H1 (cell line): ENCODE measurements around the gene MATK. TPM values are rescaled to one million over a fixed set of nuclear protein-coding genes. Genes with fewer than 3 reads are reported as not detected.

ENCODE experiments used
- CTCF ChIA-PET: fragments of 300-600 bp; sonication (Branson Sonifier 250); formaldehyde crosslinking; loops from one replicate; lab custom pipeline; 2021; ENCODE audit not compliant: partially characterized antibody; lab: Charles Lee
- POLR2A ChIA-PET: fragments of 300-600 bp; sonication (Branson Sonifier 250); formaldehyde crosslinking; loops from one replicate; lab custom pipeline; 2021; ENCODE audit warnings: inconsistent platforms; ENCODE audit not compliant: partially characterized antibody; lab: Charles Lee
- DNase-seq, 2 experiments: peaks; one replicate each; pipeline versions ENCODE4 v3.0.0 to v3.0.0-alpha.2; 2010 to 2022; ENCODE audit warnings: low spot score in 2 of 2, low read depth in 1 of 2, mixed read lengths in 1 of 2
- FAIRE-seq: peaks from 2 replicates; lab custom pipeline; 2011; peaks lifted over from hg19 to GRCh38; lab: Jason Lieb, UNC
- H2AFZ ChIP-seq: 2 replicates; pipeline ENCODE4 v1.8.1; 2012; ENCODE audit warnings: low read length, inconsistent platforms
- H2AK5ac ChIP-seq: 2 replicates; pipeline ENCODE4 v1.6.1; 2013; ENCODE audit warnings: low read depth, low read length
- H2BK120ac ChIP-seq: replicated peaks from 2 replicates; pipeline ENCODE3; 2013; ENCODE audit warnings: low read depth, low read length, inconsistent platforms
- H2BK12ac ChIP-seq: 2 replicates; pipeline ENCODE4 v1.6.1; 2013; ENCODE audit warnings: low read depth, low read length
- H2BK15ac ChIP-seq: 2 replicates; pipeline ENCODE4 v1.6.1; 2013; ENCODE audit warnings: low read length
- H2BK20ac ChIP-seq: 2 replicates; pipeline ENCODE4 v1.6.1; 2013; ENCODE audit warnings: low read length
- H2BK5ac ChIP-seq: 2 replicates; pipeline ENCODE4 v1.6.1; 2013; ENCODE audit warnings: low read depth, low read length
- H3K14ac ChIP-seq: 2 replicates; pipeline ENCODE4 v1.6.1; 2013; ENCODE audit warnings: inconsistent platforms; ENCODE audit not compliant: insufficient read length
- H3K18ac ChIP-seq: 2 replicates; pipeline ENCODE4 v1.6.1; 2013; ENCODE audit warnings: low read length; ENCODE audit errors: extremely low read depth
- H3K23ac ChIP-seq: 2 replicates; pipeline ENCODE4 v1.6.1; 2013; ENCODE audit warnings: inconsistent platforms; ENCODE audit not compliant: insufficient read length
- H3K23me2 ChIP-seq: 2 replicates; pipeline ENCODE4 v1.6.1; 2013; ENCODE audit warnings: low read depth, low read length
- H3K27ac ChIP-seq: 2 replicates; pipeline ENCODE4 v1.6.1; 2011; ENCODE audit warnings: low read depth, low read length, inconsistent platforms
- H3K27me3 ChIP-seq, 4 experiments: replicated peaks in 1 of 4; 1 replicate in 1 of 4; 2 replicates in 3 of 4; pipeline versions ENCODE4 v1.6.1 to v1.8.1; 2011 to 2013; ENCODE audit warnings: low read length in 3 of 4, mild to moderate bottlenecking in 3 of 4, inconsistent platforms in 2 of 4, mixed read lengths in 2 of 4, moderate library complexity in 1 of 4; ENCODE audit not compliant: control insufficient read depth in 3 of 4, insufficient read depth in 3 of 4; ENCODE audit errors: extremely low read depth in 1 of 4
- H3K36me3 ChIP-seq, 4 experiments: 2 replicates each; pipeline versions ENCODE4 v1.6.1 to v1.8.1; 2011 to 2013; ENCODE audit warnings: mild to moderate bottlenecking in 4 of 4, low read length in 3 of 4, moderate library complexity in 2 of 4, control low read depth in 1 of 4, inconsistent platforms in 1 of 4; ENCODE audit not compliant: insufficient read depth in 4 of 4, control insufficient read depth in 2 of 4
- H3K4ac ChIP-seq: replicated peaks from 2 replicates; pipeline ENCODE3; 2013; ENCODE audit warnings: low read length, low read depth, mixed read lengths, inconsistent platforms; ENCODE audit not compliant: insufficient read length
- H3K4me1 ChIP-seq, 4 experiments: replicated peaks in 1 of 4; 1 replicate in 1 of 4; 2 replicates in 3 of 4; pipeline versions ENCODE4 v1.6.1 to v1.8.1; 2011 to 2013; ENCODE audit warnings: low read length in 3 of 4, inconsistent platforms in 2 of 4, mixed read lengths in 1 of 4; ENCODE audit not compliant: insufficient read depth in 4 of 4, control insufficient read depth in 3 of 4
- H3K4me2 ChIP-seq, 2 experiments: 2 replicates each; pipeline versions ENCODE4 v1.6.1 to v1.8.1; 2011 to 2013; ENCODE audit warnings: low read depth in 2 of 2, low read length in 2 of 2, control low read depth in 1 of 2, inconsistent platforms in 1 of 2, mild to moderate bottlenecking in 1 of 2; ENCODE audit not compliant: insufficient read depth in 1 of 2
- H3K4me3 ChIP-seq, 4 experiments: fragments of 200-600, 300-600 bp in 1 of 4; sonication (generic), shearing (Covaris generic), sonication (Bioruptor Twin) in 1 of 4; 2 replicates each; pipeline versions ENCODE4 v1.5.1 to v1.8.1; 2011 to 2016; ENCODE audit warnings: low read length in 4 of 4, low read depth in 3 of 4, control low read depth in 2 of 4, inconsistent platforms in 2 of 4, mild to moderate bottlenecking in 2 of 4, mixed read lengths in 1 of 4, moderate library complexity in 1 of 4; ENCODE audit not compliant: insufficient read depth in 2 of 4; ENCODE audit errors: extremely low read depth in 1 of 4
- H3K56ac ChIP-seq: replicated peaks from 2 replicates; pipeline ENCODE3; 2013; ENCODE audit warnings: low read depth, mild to moderate bottlenecking, mixed read lengths, low read length, inconsistent platforms; ENCODE audit not compliant: insufficient read length
- H3K79me1 ChIP-seq: 2 replicates; pipeline ENCODE4 v1.6.1; 2013; ENCODE audit warnings: low read depth, low read length, control low read depth
- H3K79me2 ChIP-seq, 2 experiments: 2 replicates each; pipeline versions ENCODE4 v1.6.1 to v1.8.1; 2012 to 2013; ENCODE audit warnings: low read length in 2 of 2, mild to moderate bottlenecking in 2 of 2, inconsistent platforms in 1 of 2; ENCODE audit not compliant: insufficient read depth in 2 of 2, control insufficient read depth in 1 of 2
- H3K9ac ChIP-seq, 4 experiments: replicated peaks in 1 of 4; 1 replicate in 1 of 4; 2 replicates in 3 of 4; pipeline versions ENCODE4 v1.6.1 to v1.8.1; 2011 to 2013; ENCODE audit warnings: low read depth in 3 of 4, low read length in 3 of 4, control low read depth in 2 of 4, mild to moderate bottlenecking in 2 of 4, moderate library complexity in 2 of 4, inconsistent platforms in 1 of 4; ENCODE audit errors: extremely low read depth in 1 of 4
- H3K9me3 ChIP-seq, 2 experiments: 2 replicates each; pipeline versions ENCODE4 v1.6.1 to v1.8.1; 2012 to 2013; ENCODE audit warnings: mild to moderate bottlenecking in 2 of 2, moderate library complexity in 2 of 2, control low read depth in 1 of 2, inconsistent platforms in 1 of 2, low read depth in 1 of 2, low read length in 1 of 2, mixed read lengths in 1 of 2; ENCODE audit not compliant: insufficient read depth in 2 of 2
- H4K20me1 ChIP-seq, 2 experiments: replicated peaks in 1 of 2; 2 replicates each; pipeline versions ENCODE3 to v1.8.1; 2011 to 2013; ENCODE audit warnings: inconsistent platforms in 2 of 2, low read length in 2 of 2, mild to moderate bottlenecking in 1 of 2; ENCODE audit not compliant: insufficient read depth in 2 of 2, control insufficient read depth in 1 of 2
- H4K5ac ChIP-seq: 2 replicates; pipeline ENCODE4 v1.6.1; 2013; ENCODE audit warnings: low read length, low read depth, mixed read lengths, inconsistent platforms; ENCODE audit not compliant: insufficient read length
- H4K8ac ChIP-seq: 2 replicates; pipeline ENCODE4 v1.8.0; 2013; ENCODE audit warnings: mild to moderate bottlenecking, moderate library complexity, low read length, inconsistent platforms; ENCODE audit not compliant: insufficient read depth; ENCODE audit errors: extremely low read depth
- H4K91ac ChIP-seq: replicated peaks from 2 replicates; pipeline ENCODE3; 2013; ENCODE audit warnings: low read length, mixed read lengths, inconsistent platforms; ENCODE audit not compliant: insufficient read length
- CTBP2 ChIP-seq: IDR thresholded peaks from 2 replicates; pipeline ENCODE4 v1.7.0; 2011; ENCODE audit warnings: borderline replicate concordance, mild to moderate bottlenecking, moderate library complexity, mixed read lengths, low read length; ENCODE audit not compliant: insufficient read depth, insufficient read length
- CTCF ChIP-seq, 3 experiments: IDR thresholded peaks; 1 replicate in 2 of 3; 2 replicates in 1 of 3; pipeline versions ENCODE4 v1.5.1 to v1.6.1; 2011; ENCODE audit warnings: low read length in 3 of 3, mild to moderate bottlenecking in 3 of 3, inconsistent platforms in 2 of 3, low read depth in 1 of 3, moderate library complexity in 1 of 3; ENCODE audit not compliant: insufficient read depth in 1 of 3; ENCODE audit errors: control extremely low read depth in 1 of 3
- EP300 ChIP-seq, 2 experiments: IDR thresholded peaks; 1 replicate in 1 of 2; 2 replicates in 1 of 2; pipeline ENCODE4 v1.6.1; 2011 to 2012; ENCODE audit warnings: low read depth in 2 of 2, low read length in 2 of 2, mild to moderate bottlenecking in 2 of 2, borderline replicate concordance in 1 of 2, inconsistent platforms in 1 of 2, moderate library complexity in 1 of 2
- FOSL1 ChIP-seq: IDR thresholded peaks from 2 replicates; pipeline ENCODE4 v1.6.1; 2011; ENCODE audit warnings: mild to moderate bottlenecking, low read depth, low read length, moderate library complexity; ENCODE audit not compliant: insufficient read depth
- HDAC2 ChIP-seq, 2 experiments: fragments of 300-600 bp in 1 of 2; sonication (generic) in 1 of 2; IDR thresholded peaks; 2 replicates each; pipeline ENCODE4 v1.6.1; 2011 to 2012; ENCODE audit warnings: low read depth in 2 of 2, low read length in 2 of 2, mild to moderate bottlenecking in 2 of 2, moderate library complexity in 2 of 2, borderline replicate concordance in 1 of 2, inconsistent platforms in 1 of 2
- POLR2A ChIP-seq, 2 experiments: IDR thresholded peaks; 1 replicate in 1 of 2; 2 replicates in 1 of 2; pipeline ENCODE4 v1.6.1; 2011; ENCODE audit warnings: low read depth in 2 of 2, low read length in 2 of 2, mild to moderate bottlenecking in 2 of 2; ENCODE audit errors: control extremely low read depth in 1 of 2
- RAD21 ChIP-seq, 2 experiments: IDR thresholded peaks in 1 of 2; conservative IDR thresholded peaks in 1 of 2; 2 replicates each; pipeline ENCODE4 v1.6.1; 2011; ENCODE audit warnings: low read depth in 2 of 2, low read length in 2 of 2, improper control_type of control experiment in 1 of 2, inconsistent platforms in 1 of 2, mild to moderate bottlenecking in 1 of 2, moderate library complexity in 1 of 2
- RBBP5 ChIP-seq: IDR thresholded peaks from 2 replicates; pipeline ENCODE4 v1.7.1; 2012; ENCODE audit warnings: low read depth, mild to moderate bottlenecking, inconsistent platforms, low read length, moderate library complexity, borderline replicate concordance
- SIRT6 ChIP-seq: IDR thresholded peaks from one replicate; pipeline ENCODE4 v1.7.1; 2012; ENCODE audit warnings: low read length, inconsistent platforms
- SP1 ChIP-seq: IDR thresholded peaks from 2 replicates; pipeline ENCODE4 v1.6.1; 2011; ENCODE audit warnings: low read depth, low read length
- YY1 ChIP-seq: IDR thresholded peaks from 2 replicates; pipeline ENCODE4 v1.6.1; 2011; ENCODE audit warnings: low read depth, mild to moderate bottlenecking, low read length
- WGBS, 2 experiments: shearing (Covaris generic) in 1 of 2; methylation state at CpG; one replicate each; pipeline versions ENCODE4 v1.1.6 to v1.1.7; 2013 to 2015; ENCODE audit warnings: low lambda C conversion rate in 2 of 2, mixed read lengths in 2 of 2, inconsistent platforms in 1 of 2, low coverage in 1 of 2, missing lambda C conversion rate in 1 of 2; ENCODE audit not compliant: insufficient replicate concordance in 2 of 2, insufficient coverage in 1 of 2, insufficient read length in 1 of 2; ENCODE audit errors: extremely low coverage in 1 of 2, missing lambda C conversion rate in 1 of 2; 5-methylcytosine and 5-hydroxymethylcytosine counted together
- polyA plus RNA-seq, 7 experiments: library from polyadenylated mRNA; depleted of rRNA in 3 of 7; stranded (reverse) in 5 of 7; unstranded in 2 of 7; fragments of >200 nt in 5 of 7; fragments of 200-250 nt in 2 of 7; gene quantifications; 1 replicate in 5 of 7; 2 replicates in 1 of 7; 4 replicates in 1 of 7; pipeline versions ENCODE4 v1.2.1 to v1.2.3, GENCODE V29; 2011 to 2013; ENCODE audit warnings: missing spikeins in 2 of 7, mixed read lengths in 2 of 7
- total RNA-seq: library from RNA; stranded (reverse); fragmentation: NEBNext Ultra II Directional; extraction: Animal tissue kit (Norgen Biotek cat#: 25700); gene quantifications from 2 replicates; pipeline ENCODE4 v1.2.1, GENCODE V29; 2021

Gene MATK
- total and polyA plus RNA-seq, 2 of the 8 experiments (the other 6 are each of a cell fraction or from before 2014, with no cell fraction given): 20.5 to 21.4 TPM

- Histone ChIP-seq H3K14ac (no peak overlapping the region), H3K4me3 (no peak overlapping the region), H3K79me1 (no peaks in the 10 kb centered on the region), H2AK5ac (no peak overlapping the region), H3K4ac (no peak overlapping the region), H3K23me2 (no peaks in the 10 kb centered on the region), H2AFZ (no peak overlapping the region), H4K91ac (no peak overlapping the region), H2BK120ac (no peak overlapping the region), H3K36me3 (peaks cover 0 to 26% (median 12%) of the 10 kb centered on the region in 4 experiments; a peak in 4 of 8 replicates), H3K23ac (no peak overlapping the region), H4K20me1 (peaks cover 0 to 6% of the 10 kb centered on the region in 2 experiments), H2BK5ac (no peak overlapping the region), H4K5ac (no peak overlapping the region), H3K18ac (no peak overlapping the region), H2BK15ac (no peak overlapping the region), H2BK12ac (no peak overlapping the region), H3K27ac (no peak overlapping the region), H3K9me3 (no peaks in the 10 kb centered on the region), H3K4me1 (no peaks in the 10 kb centered on the region), H2BK20ac (no peak overlapping the region), H3K9ac (no peak overlapping the region), H3K4me2 (no peak overlapping the region), H3K27me3 (no peaks in the 10 kb centered on the region), H4K8ac (no peak overlapping the region), H3K56ac (no peak overlapping the region), H3K79me2 (no peaks in the 10 kb centered on the region)
- FAIRE-seq (no peak), DNase-seq (no peak)
- 97% methylated on average over 8 of the region's 8 CpGs; no CpG with 5 or more reads in 1 of the 2 experiments for WGBS, 2 experiments
- ChIA-PET CTCF (interaction anchor here (0.6 to 1.8 kb wide), 3 partner anchors 10 to 74 kb away, joined by 3 to 5 read pairs (median 3); no protein-coding TSS in a partner anchor), POLR2A (interaction anchor here (0.6 to 0.7 kb wide), 2 partner anchors 10 to 65 kb away, joined by 3 read pairs; no protein-coding TSS in a partner anchor)
- TF ChIP-seq RAD21 (IDR thresholded peaks at IDR 0.05 in 1 of 2, conservative IDR thresholded peaks at IDR 0.05 in 1 of 2; ENCODE audit: low read depth in 2 of 2, low read length in 2 of 2) (no peak), SP1 (no peak), YY1 (no peak), CTBP2 (no peak), HDAC2 (IDR thresholded peaks at IDR 0.05; ENCODE audit: borderline replicate concordance in 1 of 2, low read depth in 2 of 2, low read length in 2 of 2) (no peak), EP300 (IDR thresholded peaks at IDR 0.05; ENCODE audit: borderline replicate concordance in 1 of 2, low read depth in 2 of 2, low read length in 2 of 2) (no peak), RBBP5 (no peak), SIRT6 (no peak), POLR2A (IDR thresholded peaks at IDR 0.05; ENCODE audit: control extremely low read depth in 1 of 2, low read depth in 2 of 2, low read length in 2 of 2) (no peak), CTCF (IDR thresholded peaks at IDR 0.05; ENCODE audit: control extremely low read depth in 1 of 3, insufficient read depth in 1 of 3, low read depth in 1 of 3, low read length in 3 of 3) (no peak), FOSL1 (no peak)
Observed at GRCh38 chr19:3748965-3749364, 37.2 kb downstream of the MATK start.
